Brain pericyte (primary cell): ENCODE results near the gene MSANTD3.
A peak's percentile ranks its signal among the peaks of the same experiment; 100 is the strongest.
"Not testable (repeated sequence)": the region's sequence is repeated elsewhere in the genome, so short reads cannot be mapped to it uniquely, and the experiment has no call there.

Source experiments
- DNase-seq: peaks from one replicate; pipeline ENCODE4 v3.0.0-alpha.2; 2012; ENCODE audit warnings: low read depth, low spot score

Gene MSANTD3, protein sequence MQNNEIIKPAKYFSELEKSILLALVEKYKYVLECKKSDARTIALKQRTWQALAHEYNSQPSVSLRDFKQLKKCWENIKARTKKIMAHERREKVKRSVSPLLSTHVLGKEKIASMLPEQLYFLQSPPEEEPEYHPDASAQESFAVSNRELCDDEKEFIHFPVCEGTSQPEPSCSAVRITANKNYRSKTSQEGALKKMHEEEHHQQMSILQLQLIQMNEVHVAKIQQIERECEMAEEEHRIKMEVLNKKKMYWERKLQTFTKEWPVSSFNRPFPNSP

DNA sequence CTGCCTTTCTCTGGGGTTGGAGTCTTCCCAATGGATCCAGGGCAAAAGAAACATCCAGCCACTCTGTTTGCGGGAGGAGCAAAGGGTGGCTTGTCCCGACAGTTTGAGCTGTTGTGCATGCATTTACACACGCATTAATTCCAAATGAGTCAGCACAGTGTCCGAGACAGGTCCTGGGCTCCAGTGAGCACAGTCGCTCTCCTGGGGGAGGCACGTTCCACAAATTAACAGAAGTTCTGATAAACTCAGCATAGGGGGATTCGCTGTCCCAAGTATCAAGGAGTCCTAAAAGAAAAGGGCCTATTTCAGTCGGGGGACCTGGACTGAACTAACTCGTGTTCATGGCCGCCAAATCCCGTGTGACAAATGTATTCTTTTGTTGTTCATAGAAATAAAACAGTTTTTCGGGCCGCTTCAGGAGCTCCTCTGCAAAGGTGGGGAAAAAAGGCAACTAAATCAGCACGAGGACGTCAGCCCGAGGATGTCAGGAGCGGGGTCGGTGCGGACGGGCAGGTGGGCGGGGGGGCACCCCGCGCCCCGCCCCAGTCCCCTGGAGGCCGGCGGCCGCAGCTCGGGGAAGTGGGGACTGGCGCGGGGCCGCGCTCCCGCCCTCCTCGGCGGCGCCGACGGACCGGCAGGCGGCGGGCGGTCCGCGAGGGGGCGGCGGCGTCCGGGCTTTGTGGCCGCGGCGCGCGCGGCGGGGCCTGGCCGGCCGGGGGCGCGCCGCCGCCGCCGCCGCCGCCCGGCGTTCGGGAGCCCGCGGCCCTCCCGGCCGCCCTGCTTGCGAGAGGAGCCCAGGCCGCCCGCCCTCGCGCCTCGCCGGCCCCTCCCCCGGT is at the start of gene MSANTD3:
Gene MSANTD3, plus strand, starts transcription at position 614 of the 836 bp plus-strand sequence. CDS start 14,796 bp downstream, outside the sequence.
- DNase-seq: no peak

DNA sequence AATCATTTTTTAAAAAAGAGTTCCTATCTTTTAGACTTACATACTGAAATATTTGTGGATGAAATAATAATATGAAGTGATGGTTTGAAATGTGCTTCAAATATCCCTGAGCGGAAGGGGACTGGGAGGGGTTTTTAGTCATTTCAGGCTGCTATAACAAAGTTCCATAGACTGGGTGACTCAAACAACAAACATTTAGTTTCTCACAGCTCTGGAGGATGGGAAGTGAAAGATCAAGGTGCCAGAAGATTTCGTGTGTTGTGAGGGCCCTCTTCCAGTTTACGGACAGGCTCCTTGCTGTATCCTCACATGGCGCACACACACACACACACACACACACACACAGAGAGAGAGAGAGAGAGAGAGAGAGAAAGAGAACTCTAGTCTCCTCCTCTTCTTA is 47.1 kb upstream of the MSANTD3 start:
- peak; percentile 2 for DNase-seq

DNA sequence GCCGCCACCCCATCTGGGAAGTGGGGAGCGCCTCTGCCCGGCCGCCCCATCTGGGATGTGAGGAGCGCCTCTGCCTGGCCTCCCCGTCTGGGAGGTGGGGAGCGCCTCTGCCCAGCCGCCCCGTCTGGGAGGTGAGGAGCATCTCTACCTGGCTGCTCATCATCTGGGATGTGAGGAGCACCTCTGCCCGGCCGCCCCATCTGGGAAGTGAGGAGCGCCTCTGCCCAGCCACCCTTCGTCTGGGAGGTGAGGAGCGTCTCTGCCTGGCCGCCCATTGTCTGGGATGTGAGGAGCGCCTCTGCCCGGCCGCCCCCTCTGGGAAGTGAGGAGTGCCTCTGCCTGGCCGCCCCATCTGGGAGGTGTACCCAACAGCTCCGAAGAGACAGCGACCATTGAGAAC is 34.0 kb upstream of the MSANTD3 start:
- not testable (repeated sequence) for DNase-seq

DNA sequence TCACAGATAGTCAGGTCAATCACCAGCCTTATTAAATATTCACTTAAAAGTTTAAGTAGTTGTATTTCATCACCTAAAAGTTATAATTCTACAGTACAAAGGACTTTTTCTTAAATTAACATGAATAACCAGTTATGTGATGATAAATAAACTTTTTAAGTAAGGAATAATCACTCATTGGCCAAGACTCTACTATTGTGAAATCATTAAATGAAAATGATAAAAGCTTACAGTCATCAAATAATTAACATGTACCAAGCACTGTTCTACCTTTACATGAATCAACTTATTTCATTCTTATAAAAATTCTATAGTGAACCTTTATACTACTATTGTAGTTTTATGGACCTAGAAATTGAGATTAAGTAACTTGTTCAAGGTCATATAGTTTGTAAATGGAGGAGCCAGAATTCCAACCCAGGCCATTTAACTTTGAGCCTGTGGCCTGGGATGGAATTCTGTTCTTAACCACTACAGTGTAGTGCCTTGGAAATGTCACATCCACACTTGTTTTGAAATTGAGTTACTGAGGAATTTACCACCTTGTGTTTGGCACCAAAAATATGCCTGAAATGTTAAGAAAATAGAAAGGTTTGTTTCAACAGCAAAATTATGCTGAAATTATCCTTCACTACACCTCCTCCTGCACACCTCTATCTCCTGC is 32.8 kb upstream of the MSANTD3 start:
- DNase-seq: no peak

DNA sequence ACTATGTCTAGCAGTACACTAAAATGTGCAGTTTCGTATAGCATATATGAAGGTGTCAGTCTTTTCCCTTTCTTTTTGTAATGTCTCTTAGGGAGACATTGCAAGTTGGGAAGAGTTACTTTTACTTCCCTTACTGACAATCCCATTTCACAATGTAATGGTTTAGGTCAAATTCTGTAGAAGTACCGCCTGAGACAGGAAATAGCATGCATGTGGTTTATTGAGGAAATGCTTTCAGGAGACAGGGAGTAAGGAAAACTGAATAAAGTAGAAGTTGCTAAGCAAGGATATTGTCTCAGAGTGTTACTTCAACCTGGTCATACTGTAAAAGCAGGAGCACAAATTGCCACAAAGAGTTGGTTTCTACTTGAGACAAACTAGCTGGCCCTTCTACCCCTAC is 32.1 kb upstream of the MSANTD3 start:
- no peak for DNase-seq

DNA sequence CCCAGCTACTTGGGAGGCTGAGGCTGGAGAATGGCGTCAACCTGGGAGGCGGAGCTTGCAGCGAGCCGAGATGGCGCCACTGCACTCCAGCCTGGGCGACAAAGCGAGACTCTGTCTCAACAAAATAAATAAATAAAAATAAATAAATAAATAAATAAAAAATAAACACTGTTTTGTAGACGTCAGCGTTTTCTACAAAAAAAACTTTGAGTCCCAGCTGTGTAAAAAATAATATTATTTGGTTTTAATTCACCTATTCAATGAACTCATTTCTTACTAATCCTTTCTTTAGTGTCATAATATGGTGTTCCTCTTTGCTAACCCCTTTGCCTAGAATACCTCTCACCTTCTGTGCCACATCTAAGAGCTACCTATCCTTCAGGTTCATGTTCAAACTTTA is 30.2 kb upstream of the MSANTD3 start:
- no peak for DNase-seq

DNA sequence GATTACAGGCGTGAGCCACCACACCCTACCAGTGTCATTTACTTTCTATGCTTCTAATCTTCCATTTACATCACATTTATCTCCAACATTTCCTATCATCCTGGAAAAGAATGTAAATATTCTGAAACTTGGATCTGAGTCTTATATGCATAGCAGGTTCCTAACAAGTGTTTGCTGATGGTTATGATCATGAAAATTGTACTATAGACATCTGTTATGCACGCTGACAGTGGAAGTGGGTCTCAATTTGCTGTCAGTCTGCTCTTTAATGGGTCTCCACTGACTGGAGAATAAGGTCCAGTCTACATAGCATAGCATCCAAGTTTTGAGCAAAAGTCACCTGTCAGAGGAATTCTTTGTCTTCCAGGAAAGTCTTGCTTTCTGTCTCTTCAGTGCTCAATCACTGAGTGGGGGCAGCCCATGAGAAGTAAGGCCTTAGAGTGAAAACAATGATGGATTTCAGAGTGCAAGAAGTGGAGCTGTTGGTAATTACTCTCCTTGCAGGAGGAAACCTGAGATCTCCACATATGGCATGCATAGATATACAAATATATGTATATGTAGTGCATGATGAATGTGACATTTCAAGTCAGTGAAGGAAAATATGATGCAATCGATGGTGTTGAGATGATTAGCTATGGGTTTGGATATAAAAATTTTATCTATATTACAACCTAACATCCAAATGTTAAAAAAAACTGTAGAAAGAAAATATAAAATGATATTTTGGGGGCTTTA is 29.2 kb upstream of the MSANTD3 start:
- DNase-seq: no peak

DNA sequence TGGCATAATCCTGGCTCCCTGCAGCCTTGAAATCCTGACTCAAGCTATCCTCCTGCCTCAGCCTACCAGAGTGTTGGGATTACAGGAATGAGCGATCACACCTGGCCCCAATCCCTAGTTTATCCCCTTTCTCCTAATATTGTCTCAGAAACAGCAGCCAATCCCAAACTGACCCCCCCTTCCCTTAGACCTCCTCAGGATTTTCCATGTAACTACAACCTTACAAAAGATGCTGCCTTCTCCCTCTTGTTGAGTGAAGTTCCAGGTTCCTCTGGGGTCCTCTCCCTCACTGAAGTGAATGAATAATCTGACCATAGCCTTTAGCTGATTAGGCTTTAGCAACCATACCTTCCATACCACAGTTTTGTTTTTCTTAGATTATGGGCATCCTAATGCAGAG is 25.9 kb upstream of the MSANTD3 start:
- no peak for DNase-seq

DNA sequence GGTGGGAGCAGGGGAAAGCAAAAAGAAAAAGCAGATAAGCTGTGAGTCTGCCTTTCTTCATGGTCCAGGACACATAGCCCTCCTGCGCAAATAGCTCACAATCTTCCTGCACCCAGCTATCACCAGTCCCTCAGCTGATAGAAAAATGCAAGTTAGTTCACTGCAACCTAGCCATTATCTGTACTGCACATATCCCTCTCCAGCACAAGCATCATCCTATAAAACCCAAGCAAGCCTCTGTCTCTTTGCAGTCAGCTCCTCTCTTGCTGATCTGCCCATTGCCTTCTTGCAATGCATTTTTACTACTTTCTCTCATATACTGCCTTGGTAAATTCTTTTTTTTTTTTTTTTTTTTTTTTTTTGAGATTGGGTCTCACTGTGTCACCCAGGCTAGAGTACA is 20.0 kb upstream of the MSANTD3 start:
- DNase-seq: no peak

DNA sequence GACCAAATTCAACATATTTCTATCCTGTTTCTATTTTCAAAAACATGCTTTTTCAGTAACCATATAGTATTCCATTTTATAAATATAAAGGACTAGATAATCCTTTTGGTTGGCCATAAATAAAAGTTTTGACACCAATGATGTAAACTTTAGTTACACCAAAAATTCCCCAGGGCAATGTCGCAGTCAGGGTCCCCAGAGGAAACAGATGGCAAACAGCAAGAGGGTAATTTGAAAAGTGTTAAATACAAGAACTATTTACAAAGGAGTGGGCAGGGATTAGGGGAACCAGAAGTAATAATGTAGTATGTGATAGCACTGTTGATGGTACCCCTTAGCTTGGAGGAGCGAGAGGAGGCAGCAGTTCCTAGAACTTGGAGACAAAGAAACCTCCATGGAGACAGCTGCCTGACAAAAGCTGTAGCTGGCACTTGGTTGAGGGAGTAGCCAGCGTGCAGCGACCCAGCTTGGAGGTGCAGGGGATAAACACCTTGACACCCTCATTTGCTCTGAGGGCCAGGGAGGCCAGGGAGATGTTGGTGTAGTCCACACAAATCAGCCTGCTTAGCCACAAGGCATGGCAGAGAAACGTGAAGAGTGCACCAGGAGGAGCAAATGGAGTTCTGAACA is 18.3 kb upstream of the MSANTD3 start:
- no peak for DNase-seq

DNA sequence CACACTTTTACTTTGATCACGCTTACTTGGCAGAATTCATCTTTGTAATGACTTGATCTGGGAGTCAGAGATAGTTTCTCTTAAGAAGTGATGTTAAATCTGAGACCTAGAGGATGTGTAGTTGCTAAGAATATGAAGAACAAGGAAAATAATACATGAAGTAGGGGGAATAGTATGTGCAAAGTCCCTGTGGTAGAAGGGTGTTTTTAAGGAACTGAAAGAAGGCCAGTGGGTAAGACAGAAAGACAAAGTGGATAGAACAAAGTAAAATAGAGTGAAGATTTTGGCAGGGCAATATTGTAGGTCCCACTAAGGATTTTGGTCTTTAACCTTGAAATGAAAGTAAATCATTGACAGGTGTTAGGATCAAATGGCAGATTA is 17.8 kb upstream of the MSANTD3 start:
- DNase-seq: no peak

DNA sequence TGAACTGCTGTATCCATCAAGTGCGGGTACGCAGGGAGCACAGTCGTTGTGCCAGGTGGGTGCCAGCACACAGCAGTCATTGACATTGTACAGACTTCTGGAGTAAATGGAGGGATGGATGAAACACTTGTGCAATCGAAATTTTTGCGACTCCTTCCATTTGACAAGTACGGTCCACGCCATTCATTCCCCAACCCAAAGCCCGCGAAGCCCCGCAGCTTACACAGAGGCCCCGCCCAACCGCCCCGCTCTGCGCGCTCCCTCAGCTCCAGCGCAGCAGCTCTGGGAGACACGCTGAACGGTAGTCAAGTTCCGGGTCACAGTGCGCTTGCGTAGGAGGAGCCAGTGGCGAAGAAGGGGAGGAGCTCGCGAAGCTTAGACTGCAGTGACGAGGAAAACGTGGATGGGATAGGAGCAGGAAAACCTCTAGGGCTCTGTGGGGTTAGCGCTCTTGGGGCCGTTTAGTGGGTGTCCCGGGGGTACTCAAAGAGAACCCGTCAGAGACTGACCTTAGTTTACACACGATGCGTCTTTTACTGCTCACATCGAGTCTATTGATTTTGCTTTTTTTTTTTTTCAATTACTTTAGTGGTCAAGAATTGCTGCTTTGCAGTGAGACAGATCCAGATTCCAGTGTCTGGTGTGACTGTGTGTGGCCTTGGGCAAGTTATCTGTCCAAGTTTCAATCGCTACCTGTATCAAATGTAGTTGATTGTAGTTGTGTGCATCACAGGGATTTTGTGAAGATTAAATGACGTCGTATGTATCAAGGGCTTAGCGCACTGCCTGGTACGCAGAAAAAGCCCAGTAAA is 15.3 kb upstream of the MSANTD3 start:
- DNase-seq: peak; percentile 60

DNA sequence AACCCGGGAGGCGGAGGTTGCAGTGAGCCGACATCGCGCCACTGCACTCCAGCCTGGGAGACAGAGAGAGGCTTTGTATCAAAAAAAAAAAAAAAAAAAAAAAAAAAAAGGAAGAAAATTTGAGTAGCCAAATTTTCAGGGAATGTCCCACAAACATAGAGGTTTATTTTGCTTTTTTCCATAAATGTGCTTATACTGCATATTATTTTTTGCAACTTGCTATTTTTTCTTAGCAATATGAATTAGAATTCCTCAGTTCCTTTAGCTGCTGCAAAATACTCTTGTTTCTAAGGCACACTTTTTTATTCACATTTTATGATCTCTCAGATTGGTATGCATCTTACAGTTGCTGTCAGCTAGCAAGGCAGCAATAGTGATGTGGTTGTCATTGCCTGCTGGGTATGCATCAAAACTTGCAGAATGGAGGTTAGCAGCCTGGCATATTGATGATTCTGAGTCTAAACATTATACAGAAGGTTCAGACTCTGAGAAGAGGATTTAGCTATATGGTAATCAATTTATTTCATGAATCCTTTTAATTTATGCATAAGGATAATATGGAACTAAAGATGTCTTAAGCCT is 13.0 kb upstream of the MSANTD3 start:
- no peak for DNase-seq

DNA sequence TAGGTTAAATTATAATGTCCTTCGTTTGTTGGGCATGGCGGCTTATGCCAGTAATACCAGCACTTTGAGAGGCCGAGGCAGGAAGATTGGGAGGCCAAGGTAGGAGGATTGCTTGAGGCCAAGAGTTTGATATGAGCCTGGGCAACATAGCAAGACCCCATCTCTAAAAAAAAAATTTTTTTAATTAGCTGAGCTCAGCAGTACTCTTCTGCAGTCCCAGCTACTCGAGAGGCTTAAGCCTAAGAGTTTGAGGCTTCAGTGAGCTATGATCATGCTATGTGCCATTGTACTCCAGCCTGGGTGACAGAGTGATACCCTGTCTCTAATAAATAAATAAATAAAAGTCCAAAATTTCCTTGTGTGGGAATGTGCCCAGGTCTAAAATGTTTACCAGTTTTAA is 9.1 kb upstream of the MSANTD3 start:
- no peak for DNase-seq

DNA sequence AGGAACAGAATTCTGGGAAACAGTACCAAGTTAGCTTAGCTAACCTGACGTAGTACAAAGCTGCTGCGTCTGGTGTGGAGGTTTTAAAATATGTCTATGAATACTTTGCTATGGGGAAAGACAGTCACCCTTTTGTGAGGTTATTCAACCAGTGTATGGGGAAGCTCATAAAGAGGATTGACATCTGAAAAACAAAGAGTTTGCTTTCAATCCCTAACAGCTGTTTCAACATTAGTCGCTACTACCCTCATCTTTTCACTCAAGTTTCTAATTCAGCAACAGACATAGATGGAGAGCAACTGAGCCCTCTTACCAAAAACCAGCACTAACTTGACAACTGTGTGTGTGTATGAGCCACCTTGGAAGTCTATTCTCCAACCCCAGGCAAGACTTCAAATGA is 7.8 kb upstream of the MSANTD3 start:
- no peak for DNase-seq

DNA sequence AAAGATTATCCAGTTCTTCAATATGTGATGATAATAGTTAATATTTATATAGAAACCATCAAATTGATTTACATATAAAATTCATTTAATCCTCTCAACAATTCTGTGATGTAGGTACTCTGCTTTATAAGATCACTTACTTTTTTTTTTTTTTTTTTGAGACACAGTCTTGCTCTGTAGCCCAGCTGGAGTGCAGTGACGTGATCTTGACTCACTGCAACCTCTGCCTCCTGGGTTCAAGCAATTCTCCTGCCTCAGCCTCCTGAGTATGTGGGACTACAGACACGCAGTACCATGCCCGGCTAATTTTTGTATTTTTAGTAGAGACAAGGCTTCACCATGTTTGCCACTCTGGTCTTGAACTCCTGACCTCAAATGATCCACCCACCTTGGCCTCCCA is 5.8 kb upstream of the MSANTD3 start:
- not testable (repeated sequence) for DNase-seq

DNA sequence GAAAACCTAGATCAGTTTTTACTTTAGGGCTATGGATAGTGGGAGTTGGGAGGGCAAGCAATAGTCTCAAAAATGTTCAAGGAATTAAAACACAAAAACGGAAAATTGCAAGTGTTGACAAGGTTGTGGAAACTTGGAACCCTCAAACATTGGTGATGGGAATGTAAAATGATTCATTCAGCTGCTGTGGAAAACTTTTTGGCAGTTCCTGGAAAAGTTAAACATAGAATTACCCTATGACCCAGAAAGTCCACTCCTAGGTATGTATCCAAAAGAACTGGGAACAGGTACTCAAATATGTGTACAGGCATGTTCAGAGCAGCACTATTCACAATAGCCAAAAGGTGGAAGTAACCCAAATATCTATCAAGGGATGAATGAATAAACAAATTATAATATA is 1.2 kb upstream of the MSANTD3 start:
- no peak for DNase-seq

DNA sequence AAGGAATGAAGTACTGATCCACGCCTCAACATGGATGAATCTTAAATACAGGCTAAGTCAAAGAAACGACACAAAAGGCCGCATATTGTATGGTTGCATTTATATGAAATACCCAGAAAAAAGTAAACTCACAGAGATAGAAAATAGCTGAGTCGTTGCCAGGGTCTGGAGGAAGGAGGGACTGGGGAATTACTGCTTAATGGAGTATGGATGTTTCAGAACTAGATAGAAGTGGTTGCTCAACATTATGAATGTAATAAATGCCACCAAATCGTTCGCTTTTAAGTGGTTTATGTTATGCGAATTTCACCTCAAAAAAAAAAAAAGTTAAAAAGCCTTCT is 784 bp upstream of the MSANTD3 start:
- no peak for DNase-seq

DNA sequence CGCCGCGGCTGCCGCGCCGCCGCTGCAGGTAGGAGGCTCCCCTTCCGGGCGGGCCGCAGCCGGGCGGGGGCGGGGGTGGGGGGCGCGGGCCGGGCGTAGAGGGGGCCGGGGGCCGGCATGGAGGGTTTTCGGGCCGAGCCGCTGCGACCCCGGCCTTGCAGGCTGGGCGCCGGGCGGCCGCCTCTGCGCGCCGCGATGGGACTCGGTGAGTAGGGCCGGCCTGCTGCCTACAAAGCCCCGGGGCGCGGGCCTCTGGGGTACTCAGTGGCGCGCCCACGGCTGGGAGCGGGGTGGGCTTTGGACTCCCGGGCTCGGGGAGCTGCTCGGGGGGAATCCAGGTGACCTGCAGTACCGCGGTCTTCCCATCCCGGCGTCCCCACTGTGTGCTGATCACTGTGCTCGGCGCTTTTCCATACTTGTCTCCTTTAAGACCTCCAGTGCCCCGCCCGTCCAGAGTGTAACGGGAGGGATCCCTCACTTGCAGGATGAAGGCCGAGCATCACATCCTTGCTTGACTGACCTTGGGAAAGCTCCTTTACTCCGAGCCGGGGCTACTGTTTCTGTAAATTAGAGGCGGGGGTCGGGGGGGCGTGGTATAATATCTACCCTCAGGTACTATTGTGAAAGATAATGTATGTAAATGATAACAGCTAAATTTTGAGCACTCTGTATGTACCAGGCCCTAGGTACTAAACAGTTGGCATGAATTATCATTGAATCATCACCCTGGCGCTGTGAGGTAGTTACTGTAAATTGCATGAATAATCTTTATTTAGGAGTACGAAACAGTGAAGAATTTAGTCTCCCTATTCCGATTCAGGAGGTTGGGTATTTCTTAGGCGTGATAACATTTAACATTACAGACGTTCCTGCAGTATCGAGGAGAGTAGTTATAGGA is 672 bp downstream of the MSANTD3 start:
- DNase-seq: no peak
